ENCODE results near the gene S1PR1.

- TF ChIP-seq YY1 (IDR thresholded peaks at IDR 0.05; ENCODE audit: low read depth) (no peak), EP300 (IDR thresholded peaks at IDR 0.05; ENCODE audit: borderline replicate concordance) (no peak), RAD21 (IDR thresholded peaks at IDR 0.05; ENCODE audit: low read depth) (no peak), CREB1 (IDR thresholded peaks at IDR 0.05; ENCODE audit: low read depth) (no peak), TAF1 (IDR thresholded peaks at IDR 0.05; ENCODE audit: low read depth) (no peak), CEBPB (IDR thresholded peaks at IDR 0.05) (no peak)
Measured at GRCh38 chr1:101250222-101250621, 13.4 kb downstream of the S1PR1 start.
